Measurements from ENCODE around the gene LRSAM1. TPM values are rescaled to one million over a fixed set of nuclear protein-coding genes. Genes with fewer than 3 reads are reported as not detected.
A peak's percentile ranks its signal among the peaks of the same experiment; 100 is the strongest.

Gene LRSAM1
- total RNA-seq, 2 experiments from 2014 or later, result 19.7 to 20.9 TPM

GRCh38 chr9:127523312-127523851 lies 72.1 kb downstream of the LRSAM1 start:
- Mint-ChIP-seq H3K27me3 (no peaks in the 10 kb centered on the region), H3K4me1 (ENCODE audit: low read depth) (peaks cover 3% of the 10 kb centered on the region), H3K9me3 (peaks cover 33% of the 10 kb centered on the region), H3K27ac (no peak overlapping the region), H3K4me3 (no peak overlapping the region), H3K36me3 (peaks cover 34% of the 10 kb centered on the region)
- POLR2A ChIA-PET, result no interaction called here
- intact Hi-C loops (cut with micrococcal nuclease), result no loop called here
- DNase-seq, result peak; percentile 53
- CTCF ChIA-PET, result interaction anchor here (0.6 to 1.0 kb wide), 2 partner anchors 63 to 186 kb away, joined by 3 read pairs; no protein-coding TSS in a partner anchor

DNA sequence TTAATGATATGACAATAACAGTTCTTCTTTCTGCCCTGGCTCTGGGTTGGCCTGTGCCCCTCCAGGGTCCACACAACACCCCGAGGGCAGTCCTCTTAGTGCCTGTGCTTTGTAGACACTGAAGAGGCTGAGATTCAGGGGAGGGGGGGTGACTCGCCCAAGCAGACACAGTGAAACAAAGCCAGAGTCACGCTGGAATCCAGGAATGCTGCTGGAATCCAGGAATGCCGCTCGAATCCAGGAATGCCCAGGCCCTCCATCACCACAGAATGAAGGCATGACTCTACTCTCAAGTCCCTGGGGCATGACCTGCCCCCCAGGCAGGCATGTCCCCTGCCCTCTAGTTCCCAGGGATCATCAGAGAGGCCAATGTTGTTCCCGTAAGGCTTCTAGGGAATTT lies 73.1 kb downstream of the LRSAM1 start:
- peaks cover 34% of the 10 kb centered on the region for H3K36me3 Mint-ChIP-seq

DNA sequence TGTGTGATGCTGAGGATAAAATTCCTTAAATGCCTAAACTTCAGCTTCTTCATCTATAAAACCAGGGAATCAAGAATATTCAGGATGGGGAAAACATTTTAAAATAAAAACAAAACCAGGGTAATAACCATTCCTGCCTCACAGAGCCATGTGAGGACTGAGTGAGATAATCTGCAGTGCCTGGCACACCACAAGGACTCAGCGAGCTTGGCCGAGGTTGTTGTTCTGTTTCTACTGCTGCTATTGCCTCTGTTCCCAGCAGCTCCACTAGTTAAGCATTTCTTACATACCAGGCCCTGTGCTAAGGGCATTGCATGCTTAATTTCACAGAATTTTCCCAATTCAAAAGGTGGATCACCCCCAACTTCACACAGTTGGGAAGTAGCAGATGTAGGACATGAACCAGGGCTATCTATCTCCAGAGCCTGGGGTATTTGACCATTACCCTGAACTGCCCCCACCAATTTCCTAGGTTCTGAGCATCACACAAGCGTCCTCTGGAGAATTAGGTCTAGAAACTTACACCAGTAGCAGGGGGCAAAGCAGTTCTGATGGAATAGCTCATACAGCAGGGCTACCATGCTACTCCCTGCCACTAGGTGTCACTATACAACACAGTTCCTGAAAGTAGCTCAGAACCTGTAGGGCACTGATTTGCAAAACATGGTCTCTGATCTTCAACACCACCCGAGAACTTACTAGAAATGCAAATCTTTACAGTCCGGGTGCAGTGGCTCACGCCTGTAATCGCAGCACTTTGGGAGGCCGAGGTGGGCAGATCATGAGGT lies 74.3 kb downstream of the LRSAM1 start:
- POLR2A ChIA-PET, result no interaction called here
- H3K36me3 Mint-ChIP-seq, result peaks cover 34% of the 10 kb centered on the region
- peaks cover 33% of the 10 kb centered on the region for H3K9me3 Mint-ChIP-seq
- no peaks in the 10 kb centered on the region for H3K27me3 Mint-ChIP-seq
- CTCF ChIA-PET, result interaction anchor here (0.6 to 5.2 kb wide), 22 partner anchors 8 to 557 kb away, joined by 3 to 86 read pairs (median 4); partner anchors contain the start of genes PTRH1, STXBP1, TOR2A and TTC16
- DNase-seq, result peak; percentile 36
- no peak overlapping the region for H3K4me3 Mint-ChIP-seq
- no peak overlapping the region for H3K27ac Mint-ChIP-seq
- no peaks in the 10 kb centered on the region for H3K4me1 Mint-ChIP-seq (ENCODE audit: low read depth)
- intact Hi-C loops (cut with micrococcal nuclease), result no loop called here

More for the DNA sequence above, 73.1 kb downstream of the LRSAM1 start:
- ChIA-PET CTCF (interaction anchor here (5.2 kb wide), 1 partner anchor 63 kb away, joined by 86 read pairs; no protein-coding TSS in a partner anchor), POLR2A (no interaction called here)
- H3K9me3 Mint-ChIP-seq, result peaks cover 33% of the 10 kb centered on the region
- intact Hi-C loops (cut with micrococcal nuclease), result no loop called here
- H3K27ac Mint-ChIP-seq, result no peak overlapping the region
- H3K27me3 Mint-ChIP-seq, result no peaks in the 10 kb centered on the region
- H3K4me3 Mint-ChIP-seq, result no peak overlapping the region
- H3K4me1 Mint-ChIP-seq (ENCODE audit: low read depth), result no peaks in the 10 kb centered on the region
- no peak for DNase-seq

- Mint-ChIP-seq H3K27ac (no peak overlapping the region), H3K27me3 (no peaks in the 10 kb centered on the region), H3K9me3 (peaks cover 33% of the 10 kb centered on the region), H3K4me1 (ENCODE audit: low read depth) (no peaks in the 10 kb centered on the region), H3K4me3 (no peak overlapping the region), H3K36me3 (peaks cover 34% of the 10 kb centered on the region)
- ChIA-PET POLR2A (interaction anchor here (0.9 kb wide), 1 partner anchor 208 kb away, joined by 3 read pairs; the partner anchor contains the start of gene TOR2A), CTCF (interaction anchor here (0.8 to 5.2 kb wide), 11 partner anchors 10 to 207 kb away, joined by 3 to 86 read pairs (median 6); partner anchors contain the start of genes PTRH1, TOR2A and TTC16)
- no peak for DNase-seq
- intact Hi-C loops (cut with micrococcal nuclease), result no loop called here
Observed at GRCh38 chr9:127526655-127527559, 75.6 kb downstream of the LRSAM1 start.

GRCh38 chr9:127527560-127528268 lies 76.4 kb downstream of the LRSAM1 start:
- Mint-ChIP-seq H3K27ac (no peak overlapping the region), H3K4me1 (ENCODE audit: low read depth) (no peaks in the 10 kb centered on the region), H3K36me3 (peaks cover 31% of the 10 kb centered on the region), H3K4me3 (no peak overlapping the region), H3K9me3 (peaks cover 32% of the 10 kb centered on the region), H3K27me3 (no peaks in the 10 kb centered on the region)
- DNase-seq, result no peak
- CTCF ChIA-PET, result interaction anchor here (0.8 to 5.2 kb wide), 2 partner anchors 59 to 207 kb away, joined by 4 to 86 read pairs; partner anchors contain the start of gene TOR2A
- POLR2A ChIA-PET, result interaction anchor here (0.9 kb wide), 1 partner anchor 207 kb away, joined by 3 read pairs; the partner anchor contains the start of gene TOR2A
- intact Hi-C loops (cut with micrococcal nuclease), result no loop called here

- POLR2A ChIA-PET, result no interaction called here
- Mint-ChIP-seq H3K9me3 (peaks cover 23% of the 10 kb centered on the region), H3K36me3 (peaks cover 24% of the 10 kb centered on the region), H3K4me1 (ENCODE audit: low read depth) (no peaks in the 10 kb centered on the region), H3K4me3 (no peak overlapping the region), H3K27ac (no peak overlapping the region), H3K27me3 (no peaks in the 10 kb centered on the region)
- CTCF ChIA-PET, result interaction anchor here (0.6 to 5.2 kb wide), 3 partner anchors 59 to 206 kb away, joined by 3 to 86 read pairs (median 4); partner anchors contain the start of gene TOR2A
- intact Hi-C loops (cut with micrococcal nuclease), result no loop called here
- no peak for DNase-seq
Observed at GRCh38 chr9:127528422-127529251, 77.3 kb downstream of the LRSAM1 start.

DNA sequence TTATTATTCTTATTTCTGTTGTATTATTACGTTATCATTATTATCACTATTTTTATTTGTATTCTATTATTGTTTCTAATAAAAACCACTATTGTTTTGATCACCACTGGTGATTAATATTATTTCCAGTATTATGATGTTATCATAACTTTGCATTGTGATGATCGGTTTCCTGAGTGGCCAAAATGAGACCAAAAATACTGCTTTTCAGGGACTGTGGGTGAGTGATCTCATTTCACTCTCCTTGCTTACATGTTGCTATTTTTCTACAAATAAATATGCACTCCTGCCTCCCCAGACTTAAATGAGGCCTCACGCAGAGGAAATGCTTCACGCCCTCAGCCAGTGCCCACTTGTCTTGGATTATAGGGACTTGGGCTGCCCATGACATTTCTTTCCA lies 78.4 kb downstream of the LRSAM1 start:
- intact Hi-C loops (cut with micrococcal nuclease), result no loop called here
- Mint-ChIP-seq H3K27ac (no peak overlapping the region), H3K36me3 (peaks cover 14% of the 10 kb centered on the region), H3K4me3 (no peak overlapping the region), H3K4me1 (ENCODE audit: low read depth) (no peaks in the 10 kb centered on the region), H3K27me3 (no peaks in the 10 kb centered on the region), H3K9me3 (peaks cover 17% of the 10 kb centered on the region)
- ChIA-PET CTCF (interaction anchor here (5.2 kb wide), 1 partner anchor 58 kb away, joined by 86 read pairs; no protein-coding TSS in a partner anchor), POLR2A (no interaction called here)
- no peak for DNase-seq

DNA sequence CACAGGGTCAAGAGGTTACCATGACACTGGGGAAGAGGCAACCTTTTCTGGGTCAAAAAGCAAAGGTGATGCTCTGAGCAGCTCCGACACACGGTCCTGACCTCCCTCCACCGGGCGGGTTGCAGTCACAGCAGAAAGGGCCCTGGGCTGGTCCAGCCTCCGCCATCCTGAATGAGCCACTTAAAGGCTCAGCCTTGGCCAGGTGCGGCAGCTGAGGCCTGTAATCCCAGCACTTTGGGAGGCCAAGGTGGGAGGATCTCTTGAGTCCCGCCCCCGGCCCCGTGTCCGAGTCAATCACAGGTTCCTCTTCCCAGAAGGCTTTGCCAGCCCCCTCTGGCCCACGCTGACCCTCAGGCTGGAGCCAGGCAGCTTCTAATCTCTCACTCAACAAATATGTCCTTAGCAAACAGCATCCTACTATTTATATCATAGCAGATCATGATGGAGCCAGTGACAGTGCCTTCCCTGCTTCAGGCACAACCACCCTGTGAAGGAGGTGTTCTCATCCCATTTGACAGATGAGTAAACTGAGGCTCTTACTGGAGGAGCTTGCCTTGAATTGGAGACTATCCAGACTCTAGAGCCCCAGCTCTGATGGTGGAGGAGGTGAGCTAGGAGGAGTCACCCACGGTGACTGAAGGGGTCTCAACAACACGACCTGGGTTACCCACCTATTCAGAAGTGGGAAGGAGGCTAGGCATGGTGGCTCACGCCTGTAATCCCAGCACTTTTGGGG lies 79.1 kb downstream of the LRSAM1 start:
- H3K4me3 Mint-ChIP-seq, result no peak overlapping the region
- intact Hi-C loops (cut with micrococcal nuclease), result no loop called here
- DNase-seq, result no peak
- H3K27me3 Mint-ChIP-seq, result no peaks in the 10 kb centered on the region
- peaks cover 10% of the 10 kb centered on the region for H3K9me3 Mint-ChIP-seq
- no peaks in the 10 kb centered on the region for H3K4me1 Mint-ChIP-seq (ENCODE audit: low read depth)
- ChIA-PET POLR2A (no interaction called here), CTCF (no interaction called here)
- H3K27ac Mint-ChIP-seq, result no peak overlapping the region
- peaks cover 7% of the 10 kb centered on the region for H3K36me3 Mint-ChIP-seq

- peaks cover under 1% of the 10 kb centered on the region for H3K9me3 Mint-ChIP-seq
- H3K4me3 Mint-ChIP-seq, result no peak overlapping the region
- POLR2A ChIA-PET, result no interaction called here
- H3K27ac Mint-ChIP-seq, result no peak overlapping the region
- H3K36me3 Mint-ChIP-seq, result peaks cover under 1% of the 10 kb centered on the region
- no peak for DNase-seq
- CTCF ChIA-PET, result interaction anchor here (0.9 kb wide), 1 partner anchor 49 kb away, joined by 3 read pairs; no protein-coding TSS in a partner anchor
- intact Hi-C loops (cut with micrococcal nuclease), result no loop called here
- no peaks in the 10 kb centered on the region for H3K4me1 Mint-ChIP-seq (ENCODE audit: low read depth)
- H3K27me3 Mint-ChIP-seq, result no peaks in the 10 kb centered on the region
Observed at GRCh38 chr9:127531676-127532075, 80.4 kb downstream of the LRSAM1 start.

DNA sequence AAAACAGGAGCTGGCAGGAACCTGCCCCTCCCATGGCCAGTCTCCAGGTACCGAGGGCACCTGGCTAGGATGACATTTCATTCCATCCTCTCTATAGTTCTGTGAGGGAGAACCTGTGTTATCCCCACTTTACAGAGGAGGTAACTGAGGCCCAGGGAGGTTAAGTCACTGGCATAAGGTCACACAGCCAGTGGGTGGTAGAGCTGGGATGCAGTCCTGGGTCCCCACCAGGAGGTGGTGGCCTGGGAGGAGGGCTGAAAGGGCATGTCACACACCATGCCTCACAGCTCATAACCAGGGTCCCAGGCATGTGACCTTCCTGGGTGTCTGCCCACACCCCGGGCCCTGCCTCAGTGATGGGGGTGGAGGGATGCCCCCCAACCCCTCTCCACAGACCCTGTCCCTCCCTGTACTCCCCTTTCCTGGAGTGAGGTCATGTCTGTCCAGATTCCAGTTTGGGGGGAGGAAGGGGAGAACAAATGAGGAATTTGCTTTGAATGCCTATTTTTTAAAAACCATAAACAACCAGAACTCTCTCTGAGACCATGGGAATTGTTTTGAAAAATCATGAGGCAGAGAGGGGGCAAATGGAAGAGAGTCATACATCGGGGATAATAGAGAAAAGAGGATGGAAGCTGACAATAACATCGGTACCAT lies 83.1 kb downstream of the LRSAM1 start:
- no peaks in the 10 kb centered on the region for H3K9me3 Mint-ChIP-seq
- no peak for DNase-seq
- no peak overlapping the region for H3K27ac Mint-ChIP-seq
- intact Hi-C loops (cut with micrococcal nuclease), result no loop called here
- no peaks in the 10 kb centered on the region for H3K36me3 Mint-ChIP-seq
- no peak overlapping the region for H3K4me3 Mint-ChIP-seq
- ChIA-PET POLR2A (no interaction called here), CTCF (interaction anchor here (0.9 to 1.5 kb wide), 2 partner anchors 9 to 31 kb away, joined by 3 read pairs; no protein-coding TSS in a partner anchor)
- H3K27me3 Mint-ChIP-seq, result no peaks in the 10 kb centered on the region
- H3K4me1 Mint-ChIP-seq (ENCODE audit: low read depth), result no peaks in the 10 kb centered on the region
